ENCODE results near the gene PRPF6.

Gene PRPF6

DNA sequence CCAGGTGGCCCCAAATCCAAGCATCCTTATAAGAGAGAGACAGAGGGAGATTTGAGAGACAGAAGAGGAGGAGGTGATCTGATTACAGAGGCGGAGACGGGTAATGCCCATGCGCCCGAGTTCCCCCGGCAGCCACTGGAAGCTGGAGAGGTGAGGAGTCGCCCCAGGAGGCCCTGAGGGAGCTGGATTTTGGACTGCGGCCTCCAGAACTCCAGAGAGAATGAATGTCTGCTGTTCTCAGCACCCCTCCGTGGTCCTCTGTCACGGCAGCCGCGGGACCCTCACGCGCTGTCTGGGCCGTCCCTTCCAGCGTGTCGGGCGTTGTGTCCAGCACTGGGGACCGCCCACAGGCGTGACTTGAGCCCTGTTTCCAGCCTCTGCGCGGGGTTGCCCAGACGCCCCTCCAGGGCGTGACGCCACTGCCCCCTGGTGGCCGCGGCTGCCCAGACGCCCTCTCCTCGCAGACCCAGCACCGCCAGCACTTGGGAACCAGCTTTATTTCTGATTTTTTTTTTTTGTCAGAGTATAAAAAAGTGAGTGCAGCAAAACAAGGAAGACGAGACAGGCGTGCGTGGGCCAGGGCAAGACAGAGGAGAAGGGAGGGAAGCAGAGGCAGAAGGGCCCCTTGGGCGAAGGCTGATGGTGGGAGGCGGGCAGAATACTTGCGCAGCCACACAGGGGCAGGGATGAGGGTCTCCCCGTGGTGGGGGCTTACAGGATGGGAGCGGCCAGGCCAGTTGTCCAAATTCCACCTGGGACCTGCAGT lies 7.1 kb upstream of the PRPF6 start:
- TF ChIP-seq, protein P1, sequence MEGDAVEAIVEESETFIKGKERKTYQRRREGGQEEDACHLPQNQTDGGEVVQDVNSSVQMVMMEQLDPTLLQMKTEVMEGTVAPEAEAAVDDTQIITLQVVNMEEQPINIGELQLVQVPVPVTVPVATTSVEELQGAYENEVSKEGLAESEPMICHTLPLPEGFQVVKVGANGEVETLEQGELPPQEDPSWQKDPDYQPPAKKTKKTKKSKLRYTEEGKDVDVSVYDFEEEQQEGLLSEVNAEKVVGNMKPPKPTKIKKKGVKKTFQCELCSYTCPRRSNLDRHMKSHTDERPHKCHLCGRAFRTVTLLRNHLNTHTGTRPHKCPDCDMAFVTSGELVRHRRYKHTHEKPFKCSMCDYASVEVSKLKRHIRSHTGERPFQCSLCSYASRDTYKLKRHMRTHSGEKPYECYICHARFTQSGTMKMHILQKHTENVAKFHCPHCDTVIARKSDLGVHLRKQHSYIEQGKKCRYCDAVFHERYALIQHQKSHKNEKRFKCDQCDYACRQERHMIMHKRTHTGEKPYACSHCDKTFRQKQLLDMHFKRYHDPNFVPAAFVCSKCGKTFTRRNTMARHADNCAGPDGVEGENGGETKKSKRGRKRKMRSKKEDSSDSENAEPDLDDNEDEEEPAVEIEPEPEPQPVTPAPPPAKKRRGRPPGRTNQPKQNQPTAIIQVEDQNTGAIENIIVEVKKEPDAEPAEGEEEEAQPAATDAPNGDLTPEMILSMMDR (IDR thresholded peaks at IDR 0.05), result peak; percentile 99

DNA sequence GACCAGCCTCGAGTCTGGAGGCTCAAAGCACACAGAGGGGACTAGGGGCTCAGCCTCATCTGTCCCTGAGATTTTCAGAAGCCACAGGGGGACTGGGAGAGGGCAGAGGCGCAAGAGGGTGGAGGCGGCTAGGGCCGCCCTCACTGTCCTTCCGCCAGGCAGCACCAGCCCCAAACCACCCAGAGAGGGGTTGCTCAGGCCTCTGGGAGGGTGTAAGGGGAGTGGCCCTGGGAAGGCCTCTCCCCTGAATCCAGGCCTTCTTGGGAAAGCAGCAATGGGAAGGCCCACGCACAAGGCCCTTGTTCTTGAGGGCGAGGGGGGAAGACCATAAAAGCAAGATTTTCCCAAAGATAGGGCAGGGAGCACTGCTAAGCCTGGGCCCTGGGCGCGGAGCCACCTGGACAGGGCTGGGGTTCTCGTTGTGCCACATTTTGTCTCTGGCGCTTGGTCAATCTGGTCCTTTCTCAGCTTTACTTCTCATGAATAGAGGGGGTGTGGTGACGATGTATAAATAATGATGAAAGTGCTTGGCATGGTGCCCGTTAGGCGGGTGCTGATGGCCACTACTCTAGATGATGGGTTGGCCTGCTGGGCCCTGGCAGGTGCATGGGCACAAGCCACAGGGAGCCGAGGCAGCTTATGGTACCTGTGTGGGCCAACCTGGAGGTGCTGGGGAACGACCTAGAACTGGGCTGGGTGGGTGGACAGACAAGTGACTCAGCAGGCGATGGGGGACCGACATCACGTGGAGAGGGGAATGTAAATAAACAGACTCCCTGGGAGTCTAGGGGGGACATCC lies 6.3 kb upstream of the PRPF6 start:
- TF ChIP-seq, protein P1 (IDR thresholded peaks at IDR 0.05), result no peak

DNA sequence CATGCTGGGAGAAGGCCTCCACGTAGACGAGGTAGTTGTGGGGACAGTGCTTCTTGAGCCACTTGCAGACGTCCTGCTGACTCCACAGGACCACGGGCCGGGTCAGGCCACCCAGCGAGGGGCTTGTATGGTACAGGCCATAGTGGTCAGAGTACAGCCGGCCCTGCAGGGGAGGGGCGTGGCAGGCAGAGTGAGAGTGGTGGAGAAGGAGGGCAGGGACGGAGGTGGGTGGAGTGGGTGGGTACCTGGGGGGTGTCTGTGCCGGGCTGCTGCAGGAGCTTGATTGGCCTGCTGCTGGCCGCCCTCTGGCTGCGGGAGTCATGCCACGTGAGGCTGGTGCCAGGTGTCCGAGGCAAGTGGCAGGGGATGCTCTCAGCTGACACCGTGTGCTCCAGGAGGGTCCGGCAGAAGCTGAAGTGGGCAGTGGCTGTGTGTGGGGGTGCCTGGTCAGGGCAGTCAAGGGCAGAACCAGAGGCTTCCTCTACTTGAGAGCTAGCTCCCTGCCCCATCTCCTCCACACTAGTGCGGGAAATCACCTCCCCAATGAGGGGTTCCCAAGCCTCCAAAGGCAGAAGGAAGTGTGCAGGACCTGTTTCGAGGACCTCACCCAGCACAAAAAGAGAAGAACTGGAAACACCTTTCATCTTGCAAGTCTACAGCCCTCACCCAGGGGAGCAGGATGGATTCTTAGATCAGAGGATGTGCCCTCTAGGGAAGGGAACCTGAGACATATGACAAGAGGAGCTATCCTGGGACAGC lies 3.8 kb upstream of the PRPF6 start:
- TF ChIP-seq, protein P1 (IDR thresholded peaks at IDR 0.05), result no peak

DNA sequence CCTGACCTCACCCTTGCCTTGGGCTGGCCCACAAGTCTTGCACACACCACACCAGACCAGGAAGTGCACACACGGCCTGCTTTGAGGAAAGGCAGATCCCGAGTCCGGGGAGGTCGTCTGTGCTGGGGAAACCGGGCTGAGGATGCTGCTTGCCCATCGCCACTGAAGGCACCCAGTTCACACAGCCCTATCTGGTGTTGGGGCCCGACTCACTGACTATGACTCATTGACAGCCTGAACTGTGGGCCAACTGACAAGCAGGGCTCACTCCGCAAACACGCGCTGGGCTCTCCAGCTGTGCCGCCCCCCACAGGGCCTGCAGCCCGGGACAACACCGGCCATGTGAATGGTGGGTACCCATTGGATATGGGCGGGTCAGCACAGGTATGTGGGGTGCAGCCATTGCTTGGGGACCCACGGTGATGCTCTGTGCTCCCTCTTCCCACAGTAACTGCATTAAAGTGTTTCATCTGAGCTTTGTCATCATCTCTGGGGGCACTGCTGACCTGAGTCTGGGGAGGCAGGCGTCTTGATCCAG lies 3.1 kb upstream of the PRPF6 start:
- TF ChIP-seq, protein P1 (IDR thresholded peaks at IDR 0.05), result no peak

DNA sequence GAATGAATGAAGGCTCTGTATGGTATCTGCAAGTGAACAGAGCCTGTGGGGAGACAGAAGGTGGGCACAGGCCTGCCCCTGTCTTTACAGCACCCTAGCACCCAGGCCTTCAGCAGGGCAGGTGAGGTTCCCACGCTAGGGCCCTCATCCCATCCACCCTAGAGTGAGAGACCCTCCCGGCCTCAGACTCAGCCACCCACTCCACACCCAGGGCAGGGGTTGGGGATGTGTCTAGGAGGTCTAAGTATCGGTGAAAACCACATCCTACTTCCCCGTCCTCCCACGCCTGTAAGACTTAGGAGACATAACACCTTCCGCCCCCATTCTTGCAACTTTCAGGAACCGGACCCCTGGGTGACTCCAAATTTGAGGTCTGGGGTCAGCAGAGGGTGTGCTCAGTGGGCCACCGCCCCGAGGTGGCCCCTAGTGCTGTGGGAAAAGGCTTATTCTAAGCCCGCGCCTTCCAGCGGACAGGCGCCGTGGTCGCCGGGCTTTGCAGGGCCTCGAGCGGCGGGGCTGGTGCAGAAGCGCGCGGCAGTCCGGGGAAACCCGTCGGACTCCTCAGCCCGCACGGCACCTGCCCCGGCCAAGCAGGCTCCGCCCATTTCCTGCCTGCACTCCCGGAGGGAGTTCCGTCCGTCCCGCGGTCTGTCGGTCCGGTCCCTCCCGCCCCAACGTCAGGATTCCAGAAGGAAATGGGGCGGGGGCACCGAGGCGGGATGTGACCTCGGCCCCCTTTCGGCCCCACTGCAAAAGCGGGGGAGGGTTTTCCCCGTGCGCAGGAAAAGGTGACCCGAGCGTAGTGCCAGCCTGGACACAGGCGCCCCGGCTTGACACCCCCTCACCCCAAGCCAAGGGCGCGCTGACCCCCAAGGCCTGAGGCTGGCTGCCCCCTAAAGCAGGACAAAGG lies 2.4 kb upstream of the PRPF6 start:
- TF ChIP-seq, protein P1 (IDR thresholded peaks at IDR 0.05), result no peak

DNA sequence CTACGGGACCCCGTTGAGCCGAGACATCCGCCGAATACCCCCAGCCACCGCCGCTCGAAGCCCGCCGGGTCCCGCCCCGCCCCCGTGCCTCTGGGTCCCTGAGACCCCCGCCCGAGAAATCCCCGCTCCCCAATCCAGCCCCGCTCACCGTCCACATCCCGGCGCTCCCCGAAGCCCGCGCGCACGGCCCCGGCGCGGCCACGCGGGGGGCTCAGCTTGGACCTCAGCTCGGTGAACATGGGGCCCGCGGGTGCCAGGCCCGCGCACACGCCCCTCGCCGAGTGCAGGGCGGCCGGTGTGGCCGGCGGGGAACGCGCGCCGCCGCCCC lies 1.7 kb upstream of the PRPF6 start:
- TF ChIP-seq, protein P1 (IDR thresholded peaks at IDR 0.05), result no peak
